IMR-90 (cell line): ENCODE data around the gene LRP1B. TPM values are rescaled to one million over a fixed set of nuclear protein-coding genes. Genes with fewer than 3 reads are reported as not detected.

Source experiments
- ATAC-seq: fragments of 200-7000 bp; cut with Tn5 transposase; 2 replicates; pipeline ENCODE4 v1.9.1; 2020; ENCODE audit warnings: low read depth, mild to moderate bottlenecking, moderate library complexity
- BruUV-seq: library from RNA; stranded (reverse); fragments of 400-500 nt; replicated peaks from 2 replicates; lab custom pipeline; 2021; lab: Mats Ljungman, UMichigan
- CTCF ChIA-PET: fragments of 300-600 bp; formaldehyde crosslinking; extraction: SDS; loops from one replicate; lab custom pipeline; 2021; ENCODE audit warnings: antibody characterized with exemption; lab: Yijun Ruan, JAX
- POLR2A ChIA-PET: fragments of 300-600 bp; sonication (Branson Sonifier 250); formaldehyde crosslinking; loops from one replicate; lab custom pipeline; 2022; ENCODE audit warnings: antibody characterized with exemption; ENCODE audit not compliant: unreplicated experiment; lab: Charles Lee
- DNase-seq: peaks from one replicate; pipeline ENCODE4 v3.0.0; 2013
- H2AFZ ChIP-seq: replicated peaks from 2 replicates; pipeline ENCODE3; 2013; ENCODE audit warnings: low read length, mild to moderate bottlenecking; ENCODE audit not compliant: poor library complexity
- H2AK5ac ChIP-seq: 2 replicates; pipeline ENCODE4 v1.6.1; 2013; ENCODE audit warnings: low read depth, low read length, inconsistent platforms
- H2AK9ac ChIP-seq: replicated peaks from 2 replicates; pipeline ENCODE3; 2013; ENCODE audit warnings: mild to moderate bottlenecking, low read depth, low read length, moderate library complexity; ENCODE audit not compliant: poor library complexity
- H2BK120ac ChIP-seq: 2 replicates; pipeline ENCODE4 v1.6.1; 2013; ENCODE audit warnings: low read depth, low read length, inconsistent platforms
- H2BK15ac ChIP-seq: 3 replicates; pipeline ENCODE4 v1.6.1; 2013; ENCODE audit warnings: low read depth, low read length, inconsistent platforms
- H2BK20ac ChIP-seq: 2 replicates; pipeline ENCODE4 v1.6.1; 2013; ENCODE audit warnings: low read depth, mild to moderate bottlenecking, inconsistent platforms, low read length, moderate library complexity
- H2BK5ac ChIP-seq: 2 replicates; pipeline ENCODE4 v1.6.1; 2013; ENCODE audit warnings: mild to moderate bottlenecking, low read depth, low read length, inconsistent platforms; ENCODE audit not compliant: poor library complexity, severe bottlenecking
- H3K14ac ChIP-seq: replicated peaks from 2 replicates; pipeline ENCODE4 v1.6.1; 2013; ENCODE audit warnings: low read depth, low read length, inconsistent platforms
- H3K18ac ChIP-seq: 2 replicates; pipeline ENCODE4 v1.6.1; 2013; ENCODE audit warnings: low read depth, low read length, control low read depth
- H3K23ac ChIP-seq: 2 replicates; pipeline ENCODE4 v1.6.1; 2013; ENCODE audit warnings: low read depth, low read length, inconsistent platforms
- H3K27ac ChIP-seq: 2 replicates; pipeline ENCODE4 v1.5.1; 2013; ENCODE audit warnings: mild to moderate bottlenecking, control low read depth, low read length; ENCODE audit not compliant: insufficient read depth
- H3K27me3 ChIP-seq: 2 replicates; pipeline ENCODE4 v1.6.1; 2013; ENCODE audit warnings: low read length; ENCODE audit not compliant: control insufficient read depth, insufficient read depth
- H3K36me3 ChIP-seq: 2 replicates; pipeline ENCODE4 v1.6.1; 2013; ENCODE audit warnings: low read length, mixed read lengths; ENCODE audit not compliant: control insufficient read depth, insufficient read depth
- H3K4ac ChIP-seq: 2 replicates; pipeline ENCODE4 v1.6.1; 2013; ENCODE audit warnings: low read depth, low read length, inconsistent platforms
- H3K4me1 ChIP-seq: 2 replicates; pipeline ENCODE4 v1.6.1; 2013; ENCODE audit warnings: low read length, mixed read lengths; ENCODE audit not compliant: control insufficient read depth, insufficient read depth
- H3K4me2 ChIP-seq: 2 replicates; pipeline ENCODE4 v1.6.1; 2013; ENCODE audit warnings: low read depth, mild to moderate bottlenecking, control low read depth, low read length, moderate library complexity
- H3K4me3 ChIP-seq: 2 replicates; pipeline ENCODE4 v1.5.1; 2013; ENCODE audit warnings: low read depth, mild to moderate bottlenecking, control low read depth, low read length, moderate library complexity; ENCODE audit not compliant: insufficient read depth
- H3K56ac ChIP-seq: 2 replicates; pipeline ENCODE4 v1.6.1; 2013; ENCODE audit warnings: low read length, inconsistent platforms; ENCODE audit not compliant: insufficient read depth; ENCODE audit errors: extremely low read depth
- H3K79me1 ChIP-seq, 2 experiments: 2 replicates each; pipeline ENCODE4 v1.6.1; 2013; ENCODE audit warnings: low read length in 2 of 2, inconsistent platforms in 1 of 2, low read depth in 1 of 2
- H3K9ac ChIP-seq: 2 replicates; pipeline ENCODE4 v1.6.1; 2013; ENCODE audit warnings: low read depth, low read length, control low read depth
- H3K9me1 ChIP-seq: 2 replicates; pipeline ENCODE4 v1.6.1; 2013; ENCODE audit warnings: low read length, inconsistent platforms; ENCODE audit not compliant: insufficient read depth
- H3K9me3 ChIP-seq: 2 replicates; pipeline ENCODE4 v1.6.1; 2013; ENCODE audit warnings: low read length; ENCODE audit not compliant: control insufficient read depth, insufficient read depth
- H4K20me1 ChIP-seq: 2 replicates; pipeline ENCODE4 v1.6.1; 2013; ENCODE audit warnings: low read length, inconsistent platforms; ENCODE audit not compliant: insufficient read depth
- H4K5ac ChIP-seq: 2 replicates; pipeline ENCODE4 v1.6.1; 2013; ENCODE audit warnings: mild to moderate bottlenecking, low read depth, low read length, control low read depth
- H4K8ac ChIP-seq, 2 experiments: 2 replicates each; pipeline ENCODE4 v1.6.1; 2013; ENCODE audit warnings: low read depth in 2 of 2, low read length in 2 of 2, control low read depth in 1 of 2, inconsistent platforms in 1 of 2
- H4K91ac ChIP-seq: 2 replicates; pipeline ENCODE4 v1.6.1; 2013; ENCODE audit warnings: low read depth, low read length, inconsistent platforms; ENCODE audit not compliant: insufficient read depth
- BHLHE40 ChIP-seq: fragments of 150-350 bp; IDR thresholded peaks from 2 replicates; pipeline ENCODE4 v1.6.1; 2016; ENCODE audit warnings: mild to moderate bottlenecking, low read depth, low read length
- CEBPB ChIP-seq: IDR thresholded peaks from 2 replicates; pipeline ENCODE4 v1.6.1; 2012; ENCODE audit warnings: low read depth, low read length, improper control_type of control experiment
- CHD1 ChIP-seq: IDR thresholded peaks from 2 replicates; pipeline ENCODE4 v1.6.1; 2012; ENCODE audit warnings: low read depth, low read length, improper control_type of control experiment
- CTCF ChIP-seq: conservative IDR thresholded peaks from 2 replicates; pipeline ENCODE4 v1.5.1; 2012; ENCODE audit warnings: mild to moderate bottlenecking, low read depth, low read length, improper control_type of control experiment
- ELK1 ChIP-seq: fragments of 150-350 bp; IDR thresholded peaks from 2 replicates; pipeline ENCODE4 v1.6.1; 2016; ENCODE audit warnings: low read depth, mild to moderate bottlenecking, low read length, moderate library complexity, borderline replicate concordance
- FOS ChIP-seq: fragments of 150-350 bp; IDR thresholded peaks from 2 replicates; pipeline ENCODE4 v1.6.1; 2016; ENCODE audit warnings: low read depth, low read length
- MAZ ChIP-seq: IDR thresholded peaks from 2 replicates; pipeline ENCODE4 v1.6.1; 2012; ENCODE audit warnings: low read depth, mild to moderate bottlenecking, low read length, improper control_type of control experiment, moderate library complexity, borderline replicate concordance
- NFE2L2 ChIP-seq: fragments of 150-350 bp; IDR thresholded peaks from 2 replicates; pipeline ENCODE4 v1.6.1; 2016; ENCODE audit warnings: low read depth, mild to moderate bottlenecking, low read length
- POLR2A ChIP-seq: IDR thresholded peaks from 2 replicates; pipeline ENCODE4 v1.6.1; 2012; ENCODE audit warnings: mild to moderate bottlenecking, low read depth, low read length
- RAD21 ChIP-seq: IDR thresholded peaks from 2 replicates; pipeline ENCODE4 v1.6.1; 2012; ENCODE audit warnings: low read length, improper control_type of control experiment
- RCOR1 ChIP-seq: IDR thresholded peaks from 2 replicates; pipeline ENCODE4 v1.6.1; 2012; ENCODE audit warnings: mild to moderate bottlenecking, low read length, improper control_type of control experiment; ENCODE audit not compliant: insufficient replicate concordance
- WGBS, 2 experiments: methylation state at CpG; one replicate each; pipeline versions ENCODE4 v1.1.5 to v1.1.7; 2013; ENCODE audit warnings: missing lambda C conversion rate in 2 of 2; ENCODE audit not compliant: insufficient read length in 1 of 2; ENCODE audit errors: extremely low coverage in 2 of 2; 5-methylcytosine and 5-hydroxymethylcytosine counted together
- dilution Hi-C: fragments of 300-500 bp; cut with HindIII; formaldehyde crosslinking; loops from one replicate; pipeline ENCODE4 v1.14.3; 2018; ENCODE audit warnings: low sequenced_read_pairs; ENCODE audit not compliant: unreplicated experiment
- in situ Hi-C: fragments of 300-500 bp; cut with MboI; formaldehyde crosslinking; loops from 3 replicates; pipeline ENCODE4 v1.14.3; 2019; ENCODE audit warnings: low sequenced_read_pairs, inconsistent platforms, mixed read lengths
- intact Hi-C: fragments of 100-400 bp; cut with micrococcal nuclease; formaldehyde crosslinking; loops from 2 replicates; pipeline ENCODE4 v1.10.0; 2022
- polyA plus RNA-seq, 3 experiments: library from polyadenylated mRNA; depleted of rRNA; stranded (reverse); fragments of >200 nt; gene quantifications; 2 replicates each; pipeline ENCODE4 v1.2.3, GENCODE V29; 2012; ENCODE audit warnings: low replicate concordance in 1 of 3
- total RNA-seq: library from RNA; depleted of rRNA; stranded (reverse); fragments of >200 nt; gene quantifications from 2 replicates; pipeline ENCODE4 v1.2.3, GENCODE V29; 2012

The LRP1B gene
- total and polyA plus RNA-seq, 2 of the 4 experiments (the other 2 are of a cell fraction), result under 0.01 to 0.02 TPM

DNA sequence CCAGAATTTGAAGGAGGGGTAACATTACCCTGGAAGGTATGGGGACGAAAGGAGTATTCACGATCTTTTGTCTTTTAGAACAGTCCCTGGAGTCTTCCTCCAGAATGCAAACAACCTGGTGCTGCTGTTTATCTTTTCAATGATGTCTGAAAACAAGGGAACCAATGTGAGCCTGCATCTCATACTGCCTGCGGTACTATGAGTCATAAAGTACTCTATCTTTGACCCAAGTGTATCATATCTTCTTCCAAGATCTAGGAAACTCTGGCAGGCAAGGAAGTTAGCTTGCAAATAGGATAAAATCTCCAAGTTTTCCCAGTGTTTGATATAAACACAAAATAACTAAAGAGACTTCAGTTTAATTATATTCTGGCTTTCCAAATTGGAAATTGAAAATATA is 968.5 kb downstream of the LRP1B start:
- Histone ChIP-seq H2BK15ac (no peak overlapping the region), H3K4ac (no peak overlapping the region), H3K27ac (no peak overlapping the region), H3K79me1 (no peaks in the 10 kb centered on the region), H3K4me1 (no peaks in the 10 kb centered on the region), H3K36me3 (no peaks in the 10 kb centered on the region), H2AK5ac (no peak overlapping the region), H4K91ac (no peak overlapping the region), H2BK20ac (no peak overlapping the region), H3K27me3 (no peaks in the 10 kb centered on the region), H3K9me3 (no peaks in the 10 kb centered on the region), H3K4me2 (no peak overlapping the region), H3K9ac (no peak overlapping the region), H3K56ac (no peak overlapping the region), H3K4me3 (no peak overlapping the region), H3K9me1 (no peaks in the 10 kb centered on the region), H3K18ac (no peak overlapping the region), H2BK120ac (no peak overlapping the region), H2AK9ac (no peak overlapping the region), H4K5ac (no peak overlapping the region), H4K20me1 (no peaks in the 10 kb centered on the region), H3K14ac (no peak overlapping the region), H2BK5ac (no peak overlapping the region), H3K23ac (no peak overlapping the region), H2AFZ (no peak overlapping the region), H4K8ac (no peak overlapping the region)
- dilution Hi-C loops (no loop called here), in situ Hi-C loops (no loop called here), intact Hi-C loops (no loop called here)
- ChIA-PET POLR2A (no interaction called here), CTCF (no interaction called here)
- TF ChIP-seq ELK1 (no peak), NFE2L2 (no peak), RCOR1 (no peak), POLR2A (no peak), FOS (no peak), RAD21 (no peak), CEBPB (no peak), CHD1 (no peak), MAZ (no peak), CTCF (no peak), BHLHE40 (no peak)
- ATAC-seq (no peak), DNase-seq (no peak)
- WGBS, 2 experiments, result 69% methylated on average over 2 of the region's 3 CpGs; no CpG with 5 or more reads in 1 of the 2 experiments
- BruUV-seq, result no TSS peak
